Muscle of leg (tissue), 11 donors: ENCODE measurements around the gene ZBTB16. TPM values are rescaled to one million over a fixed set of nuclear protein-coding genes. Genes with fewer than 3 reads are reported as not detected.

ENCODE experiments used
- DNase-seq: peaks from one replicate; pipeline ENCODE4 v3.0.0; 2013
- H3K27ac ChIP-seq: one replicate; pipeline ENCODE4 v1.5.1; 2013; ENCODE audit warnings: mild to moderate bottlenecking, low read length, control low read depth
- H3K27me3 ChIP-seq: one replicate; pipeline ENCODE4 v1.6.1; 2013; ENCODE audit warnings: low read length; ENCODE audit not compliant: control insufficient read depth, insufficient read depth
- H3K36me3 ChIP-seq: one replicate; pipeline ENCODE4 v1.6.1; 2013; ENCODE audit warnings: low read length; ENCODE audit not compliant: control insufficient read depth, insufficient read depth
- H3K4me1 ChIP-seq: one replicate; pipeline ENCODE4 v1.6.1; 2013; ENCODE audit warnings: low read length; ENCODE audit not compliant: control insufficient read depth, insufficient read depth
- H3K4me3 ChIP-seq: one replicate; pipeline ENCODE4 v1.5.1; 2013; ENCODE audit warnings: low read length, control low read depth
- H3K9me3 ChIP-seq: replicated peaks from 2 replicates; pipeline ENCODE4 v1.6.1; 2013; ENCODE audit warnings: low read depth, low read length; ENCODE audit not compliant: control insufficient read depth
- WGBS: methylation state at CpG from one replicate; pipeline ENCODE4 v1.1.5; 2013; ENCODE audit warnings: missing lambda C conversion rate; ENCODE audit not compliant: insufficient coverage; 5-methylcytosine and 5-hydroxymethylcytosine counted together
- polyA plus RNA-seq, 8 donors: library from polyadenylated mRNA; unstranded; fragments of 120-200 nt; gene quantifications; one replicate each; pipeline versions ENCODE4 v1.2.1 to v1.2.3, GENCODE V29; 2013; ENCODE audit warnings: inconsistent platforms in 1 of 8, low replicate concordance in 1 of 8; ENCODE audit not compliant: insufficient read length in 8 of 8, insufficient read depth in 1 of 8
- total RNA-seq: library from RNA; stranded (reverse); fragments of 120-200 nt; gene quantifications from one replicate; pipeline ENCODE4 v1.2.4, GENCODE V29; 2013

Gene ZBTB16
- total and polyA plus RNA-seq, 9 donors, result 1.7 to 10.0 (median 4.0) TPM

GRCh38 chr11:114073828-114074381, 14.4 kb downstream of the ZBTB16 start:
- H3K27ac ChIP-seq, result no peak overlapping the region
- no peaks in the 10 kb centered on the region for H3K9me3 ChIP-seq
- peaks cover 14% of the 10 kb centered on the region for H3K27me3 ChIP-seq
- H3K4me3 ChIP-seq, result no peak overlapping the region
- no peak for DNase-seq
- WGBS, result 71% methylated on average over 10 of the region's 11 CpGs
- H3K36me3 ChIP-seq, result no peaks in the 10 kb centered on the region
- peaks cover 36% of the 10 kb centered on the region for H3K4me1 ChIP-seq

DNA sequence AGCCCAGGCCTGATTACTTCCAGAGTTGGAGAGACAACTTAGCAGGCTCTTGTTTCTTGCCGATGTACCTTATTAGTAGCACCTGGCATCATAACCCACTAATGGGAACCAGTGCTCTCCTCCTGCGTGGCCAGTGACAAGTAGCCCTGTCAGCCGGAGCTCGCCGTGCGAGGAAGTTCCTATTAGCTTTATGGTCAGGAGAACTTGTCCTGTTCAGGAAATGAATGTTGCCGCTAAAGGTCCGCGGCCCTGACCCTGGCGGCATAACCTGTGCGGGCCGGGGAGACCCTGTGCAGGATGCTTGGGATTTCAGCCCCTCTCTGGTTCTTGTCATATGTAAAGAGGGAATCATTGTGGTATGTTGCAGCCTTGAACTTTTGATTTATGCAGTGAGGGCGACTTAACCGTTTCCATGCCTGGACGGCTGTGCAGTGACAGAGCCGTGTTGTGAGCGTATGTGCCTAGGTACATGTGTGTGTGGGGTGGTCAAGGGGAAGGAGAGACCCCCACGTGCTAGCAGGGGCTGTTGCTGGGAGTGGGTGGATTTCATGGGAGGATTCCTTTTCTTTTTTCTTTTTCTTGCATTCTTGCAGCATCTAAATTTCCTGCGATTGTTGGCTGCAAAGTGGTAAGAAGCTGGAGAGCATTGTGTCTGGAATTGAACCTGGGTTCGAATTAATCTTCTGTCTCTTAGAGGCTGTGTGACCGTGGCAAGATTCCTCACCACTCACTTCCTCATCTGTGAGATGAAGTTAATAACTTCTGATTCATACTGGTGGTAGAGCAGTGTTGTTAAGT, 15.2 kb downstream of the ZBTB16 start:
- no peak for DNase-seq
- Histone ChIP-seq H3K27ac (no peak overlapping the region), H3K9me3 (no peaks in the 10 kb centered on the region), H3K27me3 (peaks cover 14% of the 10 kb centered on the region), H3K36me3 (no peaks in the 10 kb centered on the region), H3K4me1 (peaks cover 41% of the 10 kb centered on the region), H3K4me3 (no peak overlapping the region)
- WGBS, result 71% methylated on average over 12 of the region's 21 CpGs

DNA sequence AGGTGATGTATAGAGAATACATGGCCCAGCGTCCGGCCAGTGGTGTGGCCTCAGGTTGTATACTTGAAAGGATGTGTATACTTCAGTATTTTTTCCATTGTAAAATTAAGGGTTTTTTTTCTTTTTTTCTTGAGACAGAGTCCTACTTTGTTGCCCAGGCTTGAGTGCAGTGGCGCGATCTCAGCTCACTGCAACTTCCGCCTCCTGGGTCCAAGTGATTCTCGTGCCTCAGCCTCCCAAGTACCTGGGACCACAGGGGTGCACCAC, 15.8 kb downstream of the ZBTB16 start:
- DNase-seq, result no peak
- WGBS, result no CpG with 5 or more reads among the region's 6 CpGs
- H3K27ac ChIP-seq, result no peak overlapping the region
- H3K4me3 ChIP-seq, result no peak overlapping the region
- no peaks in the 10 kb centered on the region for H3K36me3 ChIP-seq
- no peaks in the 10 kb centered on the region for H3K9me3 ChIP-seq
- peaks cover 14% of the 10 kb centered on the region for H3K27me3 ChIP-seq
- H3K4me1 ChIP-seq, result peaks cover 47% of the 10 kb centered on the region

DNA sequence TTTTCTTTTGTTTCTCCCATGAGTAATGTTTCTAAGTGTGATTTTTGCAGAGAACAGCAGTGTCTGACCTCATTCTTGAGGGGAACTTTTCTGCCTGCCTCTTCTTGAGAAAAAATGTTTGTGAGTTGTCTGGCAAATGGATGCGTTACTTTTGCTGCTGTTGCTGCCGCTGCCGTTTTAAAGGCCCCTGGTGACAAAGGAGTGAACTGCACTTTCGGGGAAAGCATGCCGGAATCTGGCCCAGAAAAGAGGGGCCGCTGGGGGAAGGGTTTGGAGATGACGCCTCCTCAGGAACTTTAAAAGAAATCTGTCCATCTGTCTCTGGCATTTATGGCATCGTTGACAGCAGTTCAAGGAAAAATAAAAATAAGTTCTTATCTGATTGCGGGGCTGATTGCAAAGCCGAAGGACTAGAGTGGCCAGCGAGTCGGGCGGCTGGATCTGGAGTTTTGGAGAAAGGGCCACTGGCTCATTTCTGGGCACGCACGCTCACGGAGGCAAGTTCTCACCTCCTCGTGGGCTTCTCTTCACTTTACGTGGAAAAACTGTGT, 16.5 kb downstream of the ZBTB16 start:
- DNase-seq, result peak; percentile 95
- H3K4me3 ChIP-seq, result no peak overlapping the region
- WGBS, result 20% methylated on average over 17 of the region's 18 CpGs
- peaks cover 14% of the 10 kb centered on the region for H3K27me3 ChIP-seq
- H3K9me3 ChIP-seq, result no peaks in the 10 kb centered on the region
- no peaks in the 10 kb centered on the region for H3K36me3 ChIP-seq
- H3K4me1 ChIP-seq, result peaks cover 51% of the 10 kb centered on the region
- no peak overlapping the region for H3K27ac ChIP-seq

DNA sequence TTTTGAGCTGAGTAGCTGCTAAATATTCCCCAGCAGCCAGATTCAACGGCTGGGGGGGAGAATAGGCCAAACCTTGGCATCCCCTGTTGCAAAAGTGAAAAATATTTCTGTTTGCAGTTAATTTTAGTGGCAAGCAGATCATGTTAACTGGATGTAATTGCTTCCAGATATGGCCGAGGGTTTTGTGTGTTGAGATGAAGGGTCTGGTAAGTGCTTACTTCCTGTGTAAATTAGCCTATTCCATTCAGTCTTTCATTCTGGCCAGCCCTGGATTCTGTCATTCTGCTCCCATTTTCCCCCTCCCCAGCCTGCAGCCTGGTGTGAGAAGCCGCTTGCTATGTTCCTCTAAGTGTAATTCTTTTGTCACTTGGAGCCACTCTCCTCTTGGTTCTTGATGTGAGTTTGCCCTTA, 17.4 kb downstream of the ZBTB16 start:
- no peak overlapping the region for H3K4me3 ChIP-seq
- peak overlapping the region; percentile 20 for H3K27ac ChIP-seq
- peak; percentile 77 for DNase-seq
- H3K4me1 ChIP-seq, result peaks cover 59% of the 10 kb centered on the region
- no peaks in the 10 kb centered on the region for H3K36me3 ChIP-seq
- no peaks in the 10 kb centered on the region for H3K9me3 ChIP-seq
- 13% methylated on average over 1 of the region's 3 CpGs for whole genome bisulfite sequencing
- H3K27me3 ChIP-seq, result peaks cover 14% of the 10 kb centered on the region

GRCh38 chr11:114077482-114078305, 18.2 kb downstream of the ZBTB16 start:
- Histone ChIP-seq H3K36me3 (no peaks in the 10 kb centered on the region), H3K4me3 (no peak overlapping the region), H3K27me3 (peaks cover 14% of the 10 kb centered on the region), H3K4me1 (peaks cover 59% of the 10 kb centered on the region), H3K27ac (no peak overlapping the region), H3K9me3 (no peaks in the 10 kb centered on the region)
- WGBS, result 85% methylated on average over 3 of the region's 9 CpGs
- no peak for DNase-seq

DNA sequence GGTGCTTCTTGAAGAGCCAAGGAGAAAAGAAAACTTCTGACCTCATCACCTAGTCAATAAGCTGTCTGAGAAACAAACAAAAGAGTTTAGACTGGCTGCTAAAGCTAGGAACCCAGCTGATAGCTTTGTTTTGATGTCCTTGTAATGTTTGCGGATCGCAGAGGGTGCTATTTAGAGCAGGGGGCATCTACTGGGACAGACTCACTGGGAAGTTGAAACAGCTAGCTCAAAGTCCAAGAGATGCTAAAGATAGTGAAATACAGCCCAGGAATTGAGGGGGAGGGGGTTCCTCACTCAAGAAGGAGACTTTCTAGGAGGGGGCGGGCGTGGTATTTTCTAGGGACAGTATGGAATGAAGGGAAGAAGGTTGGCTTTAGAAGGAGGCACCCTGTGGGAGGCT, 18.9 kb downstream of the ZBTB16 start:
- Histone ChIP-seq H3K36me3 (no peaks in the 10 kb centered on the region), H3K27ac (no peak overlapping the region), H3K4me3 (no peak overlapping the region)

GRCh38 chr11:114079511-114080065, 20.1 kb downstream of the ZBTB16 start:
- Histone ChIP-seq H3K4me3 (no peak overlapping the region), H3K36me3 (no peaks in the 10 kb centered on the region), H3K27ac (peak overlapping the region; percentile 48), H3K27me3 (peaks cover 16% of the 10 kb centered on the region), H3K9me3 (no peaks in the 10 kb centered on the region), H3K4me1 (peaks cover 53% of the 10 kb centered on the region)
- 20% methylated on average over 3 of the region's 6 CpGs for WGBS
- DNase-seq, result peak; percentile 78

More for the DNA sequence above, 18.9 kb downstream of the ZBTB16 start:
- Histone ChIP-seq H3K4me1 (peaks cover 59% of the 10 kb centered on the region), H3K9me3 (no peaks in the 10 kb centered on the region), H3K27me3 (peaks cover 16% of the 10 kb centered on the region)
- 81% methylated on average over 2 of the region's 4 CpGs for WGBS
- DNase-seq, result no peak

DNA sequence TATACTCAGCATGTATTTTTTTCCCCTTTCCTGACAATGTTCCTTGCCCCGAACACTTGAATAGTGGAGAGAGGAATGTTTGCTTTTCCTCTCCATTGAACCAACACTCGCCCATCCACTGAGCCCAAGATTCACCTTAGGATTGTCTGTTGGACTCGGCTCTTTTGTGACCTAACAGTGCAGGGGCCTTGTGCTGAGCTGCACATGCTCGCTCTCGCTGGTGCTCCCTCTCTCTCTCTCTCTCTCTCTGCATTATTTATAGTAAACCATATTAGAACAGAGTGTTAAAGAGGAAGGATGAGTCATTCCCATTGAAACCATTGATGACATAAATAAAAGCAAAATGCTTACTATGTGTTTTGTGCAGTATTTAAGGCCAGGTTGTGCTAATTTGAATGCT, 20.7 kb downstream of the ZBTB16 start:
- peak; percentile 67 for DNase-seq
- Histone ChIP-seq H3K27ac (peak overlapping the region; percentile 48), H3K4me1 (peaks cover 48% of the 10 kb centered on the region), H3K36me3 (no peaks in the 10 kb centered on the region), H3K27me3 (peaks cover 16% of the 10 kb centered on the region), H3K9me3 (no peaks in the 10 kb centered on the region), H3K4me3 (no peak overlapping the region)
- WGBS, result no CpG with 5 or more reads among the region's 5 CpGs

- Histone ChIP-seq H3K27ac (peak overlapping the region; percentile 60), H3K4me3 (no peak overlapping the region), H3K36me3 (no peaks in the 10 kb centered on the region), H3K4me1 (peaks cover 45% of the 10 kb centered on the region), H3K27me3 (peaks cover 16% of the 10 kb centered on the region), H3K9me3 (no peaks in the 10 kb centered on the region)
- WGBS, result no CpG with 5 or more reads among the region's 3 CpGs
- DNase-seq, result no peak
These were observed 21.3 kb downstream of the ZBTB16 start for GRCh38 chr11:114080769-114081168.
